ENCODE results near the gene DOCK9. TPM values are rescaled to one million over a fixed set of nuclear protein-coding genes. Genes with fewer than 3 reads are reported as not detected.
A peak's percentile ranks its signal among the peaks of the same experiment; 100 is the strongest.

DOCK9 gene
- total RNA-seq, 6 experiments from 2014 or later = 21.8 to 30.5 (median 25.5) TPM

DNA sequence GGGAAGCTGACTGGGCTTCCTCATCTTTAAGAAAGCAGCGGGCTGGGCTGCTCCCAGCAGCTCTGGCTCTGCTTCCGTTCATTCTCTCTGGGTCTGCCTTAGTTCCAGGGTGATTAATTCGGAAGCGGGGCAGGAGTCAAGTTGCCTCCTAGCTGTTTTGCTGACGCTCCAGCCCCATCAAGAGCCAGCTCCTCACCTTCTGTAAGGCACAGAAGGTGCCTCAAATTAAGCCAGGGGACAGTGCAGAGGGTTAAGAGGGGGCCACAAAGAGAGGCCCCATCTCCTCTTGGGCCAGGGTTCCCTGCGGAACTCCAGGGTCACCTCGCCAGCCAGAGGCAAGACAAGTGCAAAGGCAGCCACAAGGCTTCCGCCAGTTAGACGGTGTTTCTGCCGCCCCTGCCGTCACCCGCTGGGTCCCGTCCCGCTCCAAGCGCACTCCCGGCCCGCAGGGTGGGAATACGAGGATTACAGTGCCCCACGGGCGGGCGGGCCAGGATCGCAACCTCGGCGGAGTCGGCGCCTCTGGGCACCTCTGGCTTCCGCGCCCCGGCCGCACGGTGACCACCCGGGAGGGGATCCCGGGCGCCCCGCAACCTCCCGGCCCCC is 225.9 kb downstream of the DOCK9 start:
- Mint-ChIP-seq H3K36me3 (ENCODE audit: low read depth) (peaks cover 11% of the 10 kb centered on the region), H3K4me1 (ENCODE audit: low read depth) (peaks cover 13% of the 10 kb centered on the region), H3K9me3 (peaks cover 20% of the 10 kb centered on the region), H3K27ac (no peak overlapping the region), H3K4me3 (no peak overlapping the region), H3K27me3 (ENCODE audit: insufficient read depth) (peaks cover 46% of the 10 kb centered on the region)
- TF ChIP-seq, protein P1, sequence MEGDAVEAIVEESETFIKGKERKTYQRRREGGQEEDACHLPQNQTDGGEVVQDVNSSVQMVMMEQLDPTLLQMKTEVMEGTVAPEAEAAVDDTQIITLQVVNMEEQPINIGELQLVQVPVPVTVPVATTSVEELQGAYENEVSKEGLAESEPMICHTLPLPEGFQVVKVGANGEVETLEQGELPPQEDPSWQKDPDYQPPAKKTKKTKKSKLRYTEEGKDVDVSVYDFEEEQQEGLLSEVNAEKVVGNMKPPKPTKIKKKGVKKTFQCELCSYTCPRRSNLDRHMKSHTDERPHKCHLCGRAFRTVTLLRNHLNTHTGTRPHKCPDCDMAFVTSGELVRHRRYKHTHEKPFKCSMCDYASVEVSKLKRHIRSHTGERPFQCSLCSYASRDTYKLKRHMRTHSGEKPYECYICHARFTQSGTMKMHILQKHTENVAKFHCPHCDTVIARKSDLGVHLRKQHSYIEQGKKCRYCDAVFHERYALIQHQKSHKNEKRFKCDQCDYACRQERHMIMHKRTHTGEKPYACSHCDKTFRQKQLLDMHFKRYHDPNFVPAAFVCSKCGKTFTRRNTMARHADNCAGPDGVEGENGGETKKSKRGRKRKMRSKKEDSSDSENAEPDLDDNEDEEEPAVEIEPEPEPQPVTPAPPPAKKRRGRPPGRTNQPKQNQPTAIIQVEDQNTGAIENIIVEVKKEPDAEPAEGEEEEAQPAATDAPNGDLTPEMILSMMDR (IDR thresholded peaks at IDR 0.05) = no peak
- peak; percentile 10 for DNase-seq

DNA sequence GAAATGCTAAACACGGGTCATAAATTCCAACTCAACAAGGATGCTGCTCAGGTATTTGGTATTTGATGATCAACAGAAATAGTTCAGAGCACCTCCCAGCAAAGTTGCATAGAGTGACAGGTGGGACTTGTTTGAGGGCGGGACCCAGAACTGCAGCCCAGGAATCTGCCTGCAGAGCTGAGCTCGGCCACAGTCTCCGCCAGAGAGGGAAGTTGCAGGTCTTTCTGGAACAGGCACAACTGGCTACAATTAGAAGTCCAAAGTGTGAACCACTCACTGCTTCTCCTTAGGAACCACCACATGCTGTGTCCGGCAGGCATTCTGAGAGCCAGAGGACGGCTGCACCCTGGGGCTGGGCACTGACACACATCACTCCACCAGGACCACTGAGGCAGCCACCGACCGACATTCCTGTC is 226.5 kb downstream of the DOCK9 start:
- Mint-ChIP-seq H3K4me3 (no peak overlapping the region), H3K27me3 (ENCODE audit: insufficient read depth) (peaks cover 43% of the 10 kb centered on the region), H3K36me3 (ENCODE audit: low read depth) (peaks cover 11% of the 10 kb centered on the region), H3K4me1 (ENCODE audit: low read depth) (peaks cover 15% of the 10 kb centered on the region), H3K27ac (no peak overlapping the region), H3K9me3 (peaks cover 20% of the 10 kb centered on the region)
- TF ChIP-seq, protein P1 (IDR thresholded peaks at IDR 0.05) = no peak
- no peak for DNase-seq

DNA sequence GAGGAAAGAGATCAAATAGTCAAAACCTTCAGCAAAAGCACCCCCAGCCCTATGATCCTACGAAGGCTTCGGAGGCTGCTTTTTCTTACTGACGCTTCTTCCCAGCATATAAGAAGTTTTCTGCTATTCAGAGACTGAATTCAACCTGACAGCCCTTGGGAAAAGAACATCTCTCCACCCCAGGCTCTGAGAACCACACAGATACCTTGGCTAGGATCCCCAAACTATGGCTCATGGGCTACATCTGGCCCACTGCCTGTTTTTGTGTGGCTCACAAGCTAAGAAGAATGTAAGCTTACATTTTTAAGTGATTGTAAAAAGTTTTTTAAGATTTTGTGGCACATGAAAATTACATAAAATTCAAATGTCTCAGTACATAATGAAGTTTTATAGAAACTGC is 228.4 kb downstream of the DOCK9 start:
- Mint-ChIP-seq H3K36me3 (ENCODE audit: low read depth) (peaks cover 11% of the 10 kb centered on the region), H3K4me3 (no peak overlapping the region), H3K4me1 (ENCODE audit: low read depth) (peaks cover 15% of the 10 kb centered on the region), H3K27ac (no peak overlapping the region), H3K27me3 (ENCODE audit: insufficient read depth) (peaks cover 39% of the 10 kb centered on the region), H3K9me3 (peaks cover 18% of the 10 kb centered on the region)
- TF ChIP-seq, protein P1 (IDR thresholded peaks at IDR 0.05) = no peak
- DNase-seq = peak; percentile 74

DNA sequence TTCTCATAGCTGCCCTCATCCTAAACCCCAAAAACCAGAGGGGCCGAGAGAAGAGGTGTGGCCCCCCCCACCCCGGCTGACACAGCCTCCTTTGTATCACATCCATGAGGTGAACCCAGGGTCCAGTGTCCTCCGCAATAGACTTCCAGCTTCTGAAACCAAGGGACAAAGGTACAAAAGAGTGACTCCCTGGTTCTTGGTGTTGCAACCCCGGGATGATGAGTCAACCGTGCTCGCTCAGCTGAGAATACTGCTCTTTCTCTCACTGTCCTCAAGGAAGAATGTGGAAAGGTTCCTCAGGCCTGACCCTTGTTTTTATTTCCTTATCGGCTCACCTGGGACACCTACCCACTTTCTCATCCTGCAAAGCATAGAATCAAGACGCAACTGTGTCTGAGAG is 230.9 kb downstream of the DOCK9 start:
- H3K27me3 Mint-ChIP-seq (ENCODE audit: insufficient read depth) = peaks cover 27% of the 10 kb centered on the region
- peak; percentile 15 for DNase-seq
- H3K36me3 Mint-ChIP-seq (ENCODE audit: low read depth) = no peaks in the 10 kb centered on the region

More for the DNA sequence above, 230.9 kb downstream of the DOCK9 start:
- TF ChIP-seq, protein P1 (IDR thresholded peaks at IDR 0.05) = no peak
- H3K4me1 Mint-ChIP-seq (ENCODE audit: low read depth) = peaks cover 15% of the 10 kb centered on the region
- no peak overlapping the region for H3K4me3 Mint-ChIP-seq
- H3K27ac Mint-ChIP-seq = no peak overlapping the region
- no peaks in the 10 kb centered on the region for H3K9me3 Mint-ChIP-seq

Other genes starting within 250 kb of the DOCK9 start
- gene SLC15A1, start 225.4 kb downstream of the DOCK9 start, total RNA-seq (2021; fragmentation: NEBNext Ultra II Directional; extraction: Animal tissue kit (Norgen Biotek cat#: 25700)) = not detected
- gene UBAC2, start 222.8 kb upstream of the DOCK9 start, total RNA-seq (2021; fragmentation: NEBNext Ultra II Directional; extraction: Animal tissue kit (Norgen Biotek cat#: 25700)) = 10 to 100 TPM; 38.8 to 53.5 (median 46.4) TPM

All from HFFc6 (cell line).